ENCODE data around the gene IGDCC3.

IGDCC3 gene

GRCh38 chr15:65292938-65293518, 84.8 kb downstream of the IGDCC3 start:
- H3K4me3 ChIP-seq (ENCODE audit: low read length): no peak overlapping the region
- peak; percentile 51 for DNase-seq (ENCODE audit: low read depth)
- TF ChIP-seq CTCF (IDR thresholded peaks at IDR 0.05; ENCODE audit: insufficient read depth, low read depth, low read length, missing control alignments): no peak

- no peak for DNase-seq (ENCODE audit: low read depth)
- no peak for TF ChIP-seq CTCF (IDR thresholded peaks at IDR 0.05; ENCODE audit: insufficient read depth, low read depth, low read length, missing control alignments)
- no peak overlapping the region for H3K4me3 ChIP-seq (ENCODE audit: low read length)
Measured at GRCh38 chr15:65290228-65290627, 87.6 kb downstream of the IGDCC3 start.

GRCh38 chr15:65289261-65289854, 88.4 kb downstream of the IGDCC3 start:
- H3K4me3 ChIP-seq (ENCODE audit: low read length): no peak overlapping the region
- TF ChIP-seq CTCF (IDR thresholded peaks at IDR 0.05; ENCODE audit: insufficient read depth, low read depth, low read length, missing control alignments): no peak
- no peak for DNase-seq (ENCODE audit: low read depth)

GRCh38 chr15:65287520-65287855, 90.3 kb downstream of the IGDCC3 start:
- no peak overlapping the region for H3K4me3 ChIP-seq (ENCODE audit: low read length)
- no peak for TF ChIP-seq CTCF (IDR thresholded peaks at IDR 0.05; ENCODE audit: insufficient read depth, low read depth, low read length, missing control alignments)
- no peak for DNase-seq (ENCODE audit: low read depth)

GRCh38 chr15:65286704-65287519, 90.9 kb downstream of the IGDCC3 start, which contains the start of gene PARP16:
Gene PARP16, minus strand, starts transcription at chr15:65286883. Its CDS starts 457 bp downstream, at chr15:65286426.
- DNase-seq (ENCODE audit: low read depth): peak; percentile 91
- TF ChIP-seq CTCF (IDR thresholded peaks at IDR 0.05; ENCODE audit: insufficient read depth, low read depth, low read length, missing control alignments): peak; percentile 9
- peak within 1 kb of the TSS; percentile 57 for H3K4me3 ChIP-seq (ENCODE audit: low read length)

- H3K4me3 ChIP-seq (ENCODE audit: low read length): peak overlapping the region; percentile 57
- TF ChIP-seq CTCF (IDR thresholded peaks at IDR 0.05; ENCODE audit: insufficient read depth, low read depth, low read length, missing control alignments): no peak
- peak; percentile 21 for DNase-seq (ENCODE audit: low read depth)
Measured at GRCh38 chr15:65286069-65286703, 91.6 kb downstream of the IGDCC3 start.
